NCI-H226 (cell line): ENCODE data around the gene KIF1A.

Experiments
- DNase-seq: peaks from one replicate; pipeline ENCODE4 v3.0.0-alpha.2; 2015

KIF1A gene

DNA sequence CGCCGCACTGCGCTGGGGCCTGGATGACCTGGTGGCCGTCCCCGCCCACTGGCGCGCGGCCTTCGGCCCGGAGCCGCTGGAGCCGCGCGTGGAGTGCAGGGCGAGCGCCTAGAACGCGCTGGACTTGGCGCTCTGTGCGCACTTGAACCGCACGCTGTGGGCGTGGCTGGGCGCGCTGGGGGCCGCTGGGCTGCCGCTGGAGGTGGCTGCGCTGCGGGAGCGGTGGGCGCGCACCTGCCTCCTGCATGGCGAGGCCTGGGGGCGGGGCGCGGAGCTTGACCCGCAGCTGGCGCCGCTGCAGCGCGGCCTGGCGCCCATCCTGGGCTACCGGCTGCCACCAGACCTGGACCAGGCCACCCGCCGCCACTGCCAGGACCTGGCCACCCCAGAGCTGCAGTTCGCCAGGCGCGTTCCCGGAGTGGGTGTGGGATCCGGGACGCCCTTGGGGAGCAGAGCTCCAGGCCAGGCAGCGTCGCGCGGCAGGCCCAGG lies 147.3 kb downstream of the KIF1A start:
- DNase-seq = no peak

DNA sequence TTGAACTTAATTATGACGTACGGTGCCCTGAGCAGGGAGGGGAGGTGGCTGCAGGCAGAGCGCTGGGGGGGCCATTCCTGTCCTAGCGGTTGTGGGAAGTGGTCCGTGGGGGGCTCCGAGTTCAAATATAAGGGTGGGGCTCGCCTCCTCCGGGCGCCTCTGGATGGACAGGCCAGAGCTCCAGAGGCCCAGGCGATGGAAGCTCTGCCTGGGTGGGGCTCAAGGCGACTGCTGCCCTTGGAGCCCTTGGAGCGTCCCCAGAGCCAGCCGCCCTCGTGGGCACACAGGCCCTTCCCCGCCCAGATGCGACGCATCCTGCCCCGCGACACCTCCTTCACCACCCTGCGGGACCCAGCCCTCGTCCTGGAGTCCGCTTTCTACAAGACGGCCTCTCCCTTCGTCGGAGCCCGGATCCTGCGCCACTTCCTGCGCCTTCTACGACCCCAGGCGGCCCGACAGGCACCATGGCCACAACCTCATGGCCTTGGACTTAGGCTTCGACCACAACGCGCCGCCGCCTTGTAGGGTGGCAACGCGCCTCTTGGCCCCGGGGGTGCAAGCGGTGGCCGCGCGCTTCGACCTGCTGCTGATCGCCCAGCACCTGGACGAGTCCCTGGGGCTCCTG lies 147.8 kb downstream of the KIF1A start:
- no peak for DNase-seq

DNA sequence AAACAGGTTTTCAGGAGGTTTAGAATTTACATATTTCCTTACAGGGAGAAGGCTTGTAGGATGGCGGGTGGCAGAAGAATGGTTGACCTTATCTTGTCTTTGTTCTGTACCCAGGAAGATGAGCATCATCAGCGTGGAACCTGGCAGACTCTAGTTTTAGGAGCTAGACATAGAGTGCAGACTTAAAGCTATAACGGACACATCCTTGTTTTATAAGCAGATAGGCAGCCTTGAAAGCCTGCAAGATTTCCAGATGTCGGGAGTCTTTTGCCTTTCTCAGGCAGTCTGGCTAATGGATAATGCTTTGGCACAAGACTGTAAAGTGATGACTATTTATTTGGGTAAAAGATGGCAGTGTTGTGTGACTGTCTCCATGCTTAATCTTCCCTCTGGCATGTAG lies 149.1 kb downstream of the KIF1A start:
- DNase-seq = no peak

DNA sequence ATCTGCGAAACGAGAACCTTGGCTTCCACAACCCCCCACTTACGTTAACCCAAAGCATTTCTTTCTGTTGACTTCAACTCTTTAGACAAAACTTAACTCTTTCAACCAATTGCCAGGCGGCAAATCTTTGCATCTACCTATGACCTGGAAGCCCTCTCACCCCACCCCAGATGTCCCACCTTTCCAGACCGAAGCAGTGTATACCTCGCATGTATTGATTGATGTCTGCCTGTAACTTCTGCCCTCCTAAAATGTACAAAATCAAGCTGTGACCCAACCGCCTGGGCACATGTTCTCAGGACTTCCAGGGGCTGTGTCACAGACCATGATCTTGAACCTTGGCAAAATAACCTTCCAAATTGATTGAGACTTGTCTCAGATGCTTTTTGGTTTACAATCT lies 149.6 kb downstream of the KIF1A start:
- DNase-seq = no peak

DNA sequence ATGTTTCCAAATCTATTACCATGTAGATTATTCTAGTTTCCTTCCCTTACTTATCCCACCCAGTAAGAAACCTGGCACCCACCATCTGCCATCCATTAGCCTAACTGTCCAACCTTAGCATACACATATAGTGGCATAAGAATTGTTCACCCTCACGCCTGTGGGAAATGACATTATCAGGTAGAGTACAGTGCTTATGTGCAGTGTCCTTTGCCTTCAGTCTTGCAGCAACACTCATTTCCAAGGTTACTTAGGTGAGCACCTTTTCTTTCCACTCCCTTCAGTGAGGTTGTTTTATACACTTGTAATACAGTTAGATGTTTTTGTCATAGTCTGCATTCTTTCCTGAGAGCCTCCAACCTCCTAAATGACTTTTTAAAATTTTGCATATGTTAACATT lies 155.4 kb downstream of the KIF1A start:
- no peak for DNase-seq
